HepG2 (cell line): ENCODE results near the gene TFB1M.

Experiments used
- CREM ChIP-seq, 2 experiments: sonication (generic) in 1 of 2; formaldehyde crosslinking in 1 of 2; IDR thresholded peaks; 2 replicates each; pipeline versions ENCODE4 v1.4.0 to v1.6.1; 2016 to 2020; ENCODE audit warnings: antibody characterized with exemption in 1 of 2, mild to moderate bottlenecking in 1 of 2, missing genetic modification reagents in 1 of 2
- KAT7 ChIP-seq: IDR thresholded peaks from 2 replicates; pipeline ENCODE4 v1.6.1; 2018; ENCODE audit warnings: borderline replicate concordance, missing compliant biosample characterization
- SRF ChIP-seq: IDR thresholded peaks from 2 replicates; pipeline ENCODE4 v1.6.1; 2011; ENCODE audit warnings: mild to moderate bottlenecking, low read depth, low read length, moderate library complexity
- TRIM24 ChIP-seq: sonication (generic); formaldehyde crosslinking; IDR thresholded peaks from 2 replicates; pipeline ENCODE4 v1.8.0; 2022; ENCODE audit warnings: mild to moderate bottlenecking, missing genetic modification reagents
- YY1 ChIP-seq: IDR thresholded peaks from 2 replicates; pipeline ENCODE4 v1.6.1; 2011; ENCODE audit warnings: low read length, low read depth, moderate library complexity, mild to moderate bottlenecking; ENCODE audit not compliant: insufficient read depth, insufficient replicate concordance
- ZKSCAN8 ChIP-seq: IDR thresholded peaks from 2 replicates; pipeline ENCODE4 v1.6.1; 2016; ENCODE audit warnings: borderline replicate concordance, missing genetic modification reagents, missing compliant biosample characterization
- ZNF354B ChIP-seq: sonication (generic); formaldehyde crosslinking; IDR thresholded peaks from 2 replicates; pipeline ENCODE4 v1.8.0; 2022; ENCODE audit warnings: mild to moderate bottlenecking, missing genetic modification reagents
- ZNF441 ChIP-seq: sonication (generic); formaldehyde crosslinking; IDR thresholded peaks from 2 replicates; pipeline ENCODE4 v1.7.0; 2021; ENCODE audit warnings: missing genetic modification reagents, borderline replicate concordance
- TF ChIP-seq, protein P1 (sequence below): sonication (generic); formaldehyde crosslinking; IDR thresholded peaks from 2 replicates; pipeline ENCODE4 v1.4.0; 2020; ENCODE audit warnings: missing genetic modification reagents, mild to moderate bottlenecking, borderline replicate concordance

DNA sequence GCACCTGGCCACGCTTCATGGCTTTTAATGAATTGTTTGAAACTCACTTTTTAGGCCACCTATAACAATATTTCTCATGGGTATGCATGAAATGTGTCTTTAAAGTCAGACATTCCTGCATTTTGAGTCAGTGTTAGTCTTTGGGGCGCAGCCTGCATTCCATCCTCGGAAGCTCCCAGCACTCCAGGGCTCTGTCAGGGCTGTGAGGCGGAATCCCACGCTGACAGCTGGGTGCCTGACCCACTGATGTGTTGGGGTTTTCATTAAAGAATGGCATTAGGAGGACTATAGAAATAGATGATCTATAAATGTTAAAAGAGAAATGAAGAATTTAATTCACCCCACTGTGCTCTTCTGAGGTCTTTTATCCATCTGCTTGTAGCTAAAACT is 66.7 kb downstream of the TFB1M start:
- TF ChIP-seq, protein P1, sequence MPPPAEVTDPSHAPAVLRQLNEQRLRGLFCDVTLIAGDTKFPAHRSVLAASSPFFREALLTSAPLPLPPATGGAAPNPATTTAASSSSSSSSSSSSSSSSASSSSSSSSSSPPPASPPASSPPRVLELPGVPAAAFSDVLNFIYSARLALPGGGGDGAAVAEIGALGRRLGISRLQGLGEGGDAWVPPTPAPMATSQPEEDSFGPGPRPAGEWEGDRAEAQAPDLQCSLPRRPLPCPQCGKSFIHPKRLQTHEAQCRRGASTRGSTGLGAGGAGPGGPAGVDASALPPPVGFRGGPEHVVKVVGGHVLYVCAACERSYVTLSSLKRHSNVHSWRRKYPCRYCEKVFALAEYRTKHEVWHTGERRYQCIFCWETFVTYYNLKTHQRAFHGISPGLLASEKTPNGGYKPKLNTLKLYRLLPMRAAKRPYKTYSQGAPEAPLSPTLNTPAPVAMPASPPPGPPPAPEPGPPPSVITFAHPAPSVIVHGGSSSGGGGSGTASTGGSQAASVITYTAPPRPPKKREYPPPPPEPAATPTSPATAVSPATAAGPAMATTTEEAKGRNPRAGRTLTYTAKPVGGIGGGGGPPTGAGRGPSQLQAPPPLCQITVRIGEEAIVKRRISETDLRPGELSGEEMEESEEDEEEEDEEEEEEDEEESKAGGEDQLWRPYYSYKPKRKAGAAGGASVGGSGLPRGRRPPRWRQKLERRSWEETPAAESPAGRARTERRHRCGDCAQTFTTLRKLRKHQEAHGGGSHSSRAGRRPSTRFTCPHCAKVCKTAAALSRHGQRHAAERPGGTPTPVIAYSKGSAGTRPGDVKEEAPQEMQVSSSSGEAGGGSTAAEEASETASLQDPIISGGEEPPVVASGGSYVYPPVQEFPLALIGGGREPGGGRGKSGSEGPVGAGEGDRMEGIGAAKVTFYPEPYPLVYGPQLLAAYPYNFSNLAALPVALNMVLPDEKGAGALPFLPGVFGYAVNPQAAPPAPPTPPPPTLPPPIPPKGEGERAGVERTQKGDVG (CRISPR knock-in tag): no peak
- TF ChIP-seq ZNF441 (no peak), SRF (no peak), ZNF354B (CRISPR knock-in tag) (no peak), TRIM24 (CRISPR knock-in tag) (no peak), KAT7 (CRISPR knock-in tag) (no peak), YY1 (no peak), ZKSCAN8 (CRISPR knock-in tag) (no peak), CREM (IDR thresholded peaks at IDR 0.05) (no peak), CREM (CRISPR knock-in tag; IDR thresholded peaks at IDR 0.05) (no peak)
